H1 (cell line): ENCODE results near the gene FAM162B. TPM values are rescaled to one million over a fixed set of nuclear protein-coding genes. Genes with fewer than 3 reads are reported as not detected.

ENCODE experiments used
- CTCF ChIA-PET: fragments of 300-600 bp; sonication (Branson Sonifier 250); formaldehyde crosslinking; loops from one replicate; lab custom pipeline; 2021; ENCODE audit not compliant: partially characterized antibody; lab: Charles Lee
- POLR2A ChIA-PET: fragments of 300-600 bp; sonication (Branson Sonifier 250); formaldehyde crosslinking; loops from one replicate; lab custom pipeline; 2021; ENCODE audit warnings: inconsistent platforms; ENCODE audit not compliant: partially characterized antibody; lab: Charles Lee
- DNase-seq, 2 experiments: peaks; one replicate each; pipeline versions ENCODE4 v3.0.0 to v3.0.0-alpha.2; 2010 to 2022; ENCODE audit warnings: low spot score in 2 of 2, low read depth in 1 of 2, mixed read lengths in 1 of 2
- FAIRE-seq: peaks from 2 replicates; lab custom pipeline; 2011; peaks lifted over from hg19 to GRCh38; lab: Jason Lieb, UNC
- H2AFZ ChIP-seq: 2 replicates; pipeline ENCODE4 v1.8.1; 2012; ENCODE audit warnings: low read length, inconsistent platforms
- H2AK5ac ChIP-seq: 2 replicates; pipeline ENCODE4 v1.6.1; 2013; ENCODE audit warnings: low read depth, low read length
- H2BK120ac ChIP-seq: replicated peaks from 2 replicates; pipeline ENCODE3; 2013; ENCODE audit warnings: low read depth, low read length, inconsistent platforms
- H2BK12ac ChIP-seq: 2 replicates; pipeline ENCODE4 v1.6.1; 2013; ENCODE audit warnings: low read depth, low read length
- H2BK15ac ChIP-seq: 2 replicates; pipeline ENCODE4 v1.6.1; 2013; ENCODE audit warnings: low read length
- H2BK20ac ChIP-seq: 2 replicates; pipeline ENCODE4 v1.6.1; 2013; ENCODE audit warnings: low read length
- H2BK5ac ChIP-seq: 2 replicates; pipeline ENCODE4 v1.6.1; 2013; ENCODE audit warnings: low read depth, low read length
- H3K14ac ChIP-seq: 2 replicates; pipeline ENCODE4 v1.6.1; 2013; ENCODE audit warnings: inconsistent platforms; ENCODE audit not compliant: insufficient read length
- H3K18ac ChIP-seq: 2 replicates; pipeline ENCODE4 v1.6.1; 2013; ENCODE audit warnings: low read length; ENCODE audit errors: extremely low read depth
- H3K23ac ChIP-seq: 2 replicates; pipeline ENCODE4 v1.6.1; 2013; ENCODE audit warnings: inconsistent platforms; ENCODE audit not compliant: insufficient read length
- H3K23me2 ChIP-seq: 2 replicates; pipeline ENCODE4 v1.6.1; 2013; ENCODE audit warnings: low read depth, low read length
- H3K27ac ChIP-seq: 2 replicates; pipeline ENCODE4 v1.6.1; 2011; ENCODE audit warnings: low read depth, low read length, inconsistent platforms
- H3K27me3 ChIP-seq, 4 experiments: replicated peaks in 1 of 4; 1 replicate in 1 of 4; 2 replicates in 3 of 4; pipeline versions ENCODE4 v1.6.1 to v1.8.1; 2011 to 2013; ENCODE audit warnings: low read length in 3 of 4, mild to moderate bottlenecking in 3 of 4, inconsistent platforms in 2 of 4, mixed read lengths in 2 of 4, moderate library complexity in 1 of 4; ENCODE audit not compliant: control insufficient read depth in 3 of 4, insufficient read depth in 3 of 4; ENCODE audit errors: extremely low read depth in 1 of 4
- H3K36me3 ChIP-seq, 4 experiments: 2 replicates each; pipeline versions ENCODE4 v1.6.1 to v1.8.1; 2011 to 2013; ENCODE audit warnings: mild to moderate bottlenecking in 4 of 4, low read length in 3 of 4, moderate library complexity in 2 of 4, control low read depth in 1 of 4, inconsistent platforms in 1 of 4; ENCODE audit not compliant: insufficient read depth in 4 of 4, control insufficient read depth in 2 of 4
- H3K4ac ChIP-seq: replicated peaks from 2 replicates; pipeline ENCODE3; 2013; ENCODE audit warnings: low read length, low read depth, mixed read lengths, inconsistent platforms; ENCODE audit not compliant: insufficient read length
- H3K4me1 ChIP-seq, 4 experiments: replicated peaks in 1 of 4; 1 replicate in 1 of 4; 2 replicates in 3 of 4; pipeline versions ENCODE4 v1.6.1 to v1.8.1; 2011 to 2013; ENCODE audit warnings: low read length in 3 of 4, inconsistent platforms in 2 of 4, mixed read lengths in 1 of 4; ENCODE audit not compliant: insufficient read depth in 4 of 4, control insufficient read depth in 3 of 4
- H3K4me2 ChIP-seq, 2 experiments: 2 replicates each; pipeline versions ENCODE4 v1.6.1 to v1.8.1; 2011 to 2013; ENCODE audit warnings: low read depth in 2 of 2, low read length in 2 of 2, control low read depth in 1 of 2, inconsistent platforms in 1 of 2, mild to moderate bottlenecking in 1 of 2; ENCODE audit not compliant: insufficient read depth in 1 of 2
- H3K4me3 ChIP-seq, 4 experiments: fragments of 200-600, 300-600 bp in 1 of 4; sonication (generic), shearing (Covaris generic), sonication (Bioruptor Twin) in 1 of 4; 2 replicates each; pipeline versions ENCODE4 v1.5.1 to v1.8.1; 2011 to 2016; ENCODE audit warnings: low read length in 4 of 4, low read depth in 3 of 4, control low read depth in 2 of 4, inconsistent platforms in 2 of 4, mild to moderate bottlenecking in 2 of 4, mixed read lengths in 1 of 4, moderate library complexity in 1 of 4; ENCODE audit not compliant: insufficient read depth in 2 of 4; ENCODE audit errors: extremely low read depth in 1 of 4
- H3K56ac ChIP-seq: replicated peaks from 2 replicates; pipeline ENCODE3; 2013; ENCODE audit warnings: low read depth, mild to moderate bottlenecking, mixed read lengths, low read length, inconsistent platforms; ENCODE audit not compliant: insufficient read length
- H3K79me1 ChIP-seq: 2 replicates; pipeline ENCODE4 v1.6.1; 2013; ENCODE audit warnings: low read depth, low read length, control low read depth
- H3K79me2 ChIP-seq, 2 experiments: 2 replicates each; pipeline versions ENCODE4 v1.6.1 to v1.8.1; 2012 to 2013; ENCODE audit warnings: low read length in 2 of 2, mild to moderate bottlenecking in 2 of 2, inconsistent platforms in 1 of 2; ENCODE audit not compliant: insufficient read depth in 2 of 2, control insufficient read depth in 1 of 2
- H3K9ac ChIP-seq, 4 experiments: replicated peaks in 1 of 4; 1 replicate in 1 of 4; 2 replicates in 3 of 4; pipeline versions ENCODE4 v1.6.1 to v1.8.1; 2011 to 2013; ENCODE audit warnings: low read depth in 3 of 4, low read length in 3 of 4, control low read depth in 2 of 4, mild to moderate bottlenecking in 2 of 4, moderate library complexity in 2 of 4, inconsistent platforms in 1 of 4; ENCODE audit errors: extremely low read depth in 1 of 4
- H3K9me3 ChIP-seq, 2 experiments: 2 replicates each; pipeline versions ENCODE4 v1.6.1 to v1.8.1; 2012 to 2013; ENCODE audit warnings: mild to moderate bottlenecking in 2 of 2, moderate library complexity in 2 of 2, control low read depth in 1 of 2, inconsistent platforms in 1 of 2, low read depth in 1 of 2, low read length in 1 of 2, mixed read lengths in 1 of 2; ENCODE audit not compliant: insufficient read depth in 2 of 2
- H4K20me1 ChIP-seq, 2 experiments: replicated peaks in 1 of 2; 2 replicates each; pipeline versions ENCODE3 to v1.8.1; 2011 to 2013; ENCODE audit warnings: inconsistent platforms in 2 of 2, low read length in 2 of 2, mild to moderate bottlenecking in 1 of 2; ENCODE audit not compliant: insufficient read depth in 2 of 2, control insufficient read depth in 1 of 2
- H4K5ac ChIP-seq: 2 replicates; pipeline ENCODE4 v1.6.1; 2013; ENCODE audit warnings: low read length, low read depth, mixed read lengths, inconsistent platforms; ENCODE audit not compliant: insufficient read length
- H4K8ac ChIP-seq: 2 replicates; pipeline ENCODE4 v1.8.0; 2013; ENCODE audit warnings: mild to moderate bottlenecking, moderate library complexity, low read length, inconsistent platforms; ENCODE audit not compliant: insufficient read depth; ENCODE audit errors: extremely low read depth
- H4K91ac ChIP-seq: replicated peaks from 2 replicates; pipeline ENCODE3; 2013; ENCODE audit warnings: low read length, mixed read lengths, inconsistent platforms; ENCODE audit not compliant: insufficient read length
- ATF2 ChIP-seq: IDR thresholded peaks from 2 replicates; pipeline ENCODE4 v1.6.1; 2012; ENCODE audit warnings: low read length, inconsistent platforms
- ATF3 ChIP-seq: IDR thresholded peaks from 2 replicates; pipeline ENCODE4 v1.6.1; 2011; ENCODE audit warnings: low read depth, mild to moderate bottlenecking, low read length; ENCODE audit not compliant: insufficient read depth
- CBX8 ChIP-seq: fragments of 300-800, 300-1000 bp; sonication (generic); IDR thresholded peaks from 2 replicates; pipeline ENCODE4 v1.7.1; 2016; ENCODE audit warnings: low read depth, low read length, borderline replicate concordance
- CEBPB ChIP-seq: IDR thresholded peaks from 2 replicates; pipeline ENCODE4 v1.6.1; 2012; ENCODE audit warnings: low read depth, low read length
- CHD1 ChIP-seq: IDR thresholded peaks from 2 replicates; pipeline ENCODE4 v1.6.1; 2012; ENCODE audit warnings: low read depth, low read length, improper control_type of control experiment
- EP300 ChIP-seq, 2 experiments: IDR thresholded peaks; 1 replicate in 1 of 2; 2 replicates in 1 of 2; pipeline ENCODE4 v1.6.1; 2011 to 2012; ENCODE audit warnings: low read depth in 2 of 2, low read length in 2 of 2, mild to moderate bottlenecking in 2 of 2, borderline replicate concordance in 1 of 2, inconsistent platforms in 1 of 2, moderate library complexity in 1 of 2
- HDAC6 ChIP-seq: IDR thresholded peaks from one replicate; pipeline ENCODE4 v1.7.1; 2012; ENCODE audit warnings: low read depth, mild to moderate bottlenecking, inconsistent platforms, low read length, moderate library complexity
- POLR2A ChIP-seq, 2 experiments: IDR thresholded peaks; 1 replicate in 1 of 2; 2 replicates in 1 of 2; pipeline ENCODE4 v1.6.1; 2011; ENCODE audit warnings: low read depth in 2 of 2, low read length in 2 of 2, mild to moderate bottlenecking in 2 of 2; ENCODE audit errors: control extremely low read depth in 1 of 2
- RAD21 ChIP-seq, 2 experiments: IDR thresholded peaks in 1 of 2; conservative IDR thresholded peaks in 1 of 2; 2 replicates each; pipeline ENCODE4 v1.6.1; 2011; ENCODE audit warnings: low read depth in 2 of 2, low read length in 2 of 2, improper control_type of control experiment in 1 of 2, inconsistent platforms in 1 of 2, mild to moderate bottlenecking in 1 of 2, moderate library complexity in 1 of 2
- RXRA ChIP-seq: IDR thresholded peaks from 2 replicates; pipeline ENCODE4 v1.6.1; 2011; ENCODE audit warnings: low read depth, mild to moderate bottlenecking, low read length, moderate library complexity; ENCODE audit not compliant: insufficient read depth
- SIX5 ChIP-seq: IDR thresholded peaks from 2 replicates; pipeline ENCODE4 v1.6.1; 2011; ENCODE audit warnings: mild to moderate bottlenecking, low read depth, low read length
- TEAD4 ChIP-seq: IDR thresholded peaks from 2 replicates; pipeline ENCODE4 v1.6.1; 2012; ENCODE audit warnings: low read depth, low read length, inconsistent platforms, mixed read lengths
- polyA plus RNA-seq, 7 experiments: library from polyadenylated mRNA; depleted of rRNA in 3 of 7; stranded (reverse) in 5 of 7; unstranded in 2 of 7; fragments of >200 nt in 5 of 7; fragments of 200-250 nt in 2 of 7; gene quantifications; 1 replicate in 5 of 7; 2 replicates in 1 of 7; 4 replicates in 1 of 7; pipeline versions ENCODE4 v1.2.1 to v1.2.3, GENCODE V29; 2011 to 2013; ENCODE audit warnings: missing spikeins in 2 of 7, mixed read lengths in 2 of 7
- total RNA-seq: library from RNA; stranded (reverse); fragmentation: NEBNext Ultra II Directional; extraction: Animal tissue kit (Norgen Biotek cat#: 25700); gene quantifications from 2 replicates; pipeline ENCODE4 v1.2.1, GENCODE V29; 2021

FAM162B gene
- total and polyA plus RNA-seq, 2 of the 8 experiments (the other 6 are each of a cell fraction or from before 2014, with no cell fraction given): 2.6 to 3.2 TPM

- Histone ChIP-seq H3K9ac (no peak overlapping the region), H3K4me2 (no peak overlapping the region), H3K36me3 (no peaks in the 10 kb centered on the region), H2BK5ac (no peak overlapping the region), H2BK15ac (no peak overlapping the region), H2AFZ (no peak overlapping the region), H3K27me3 (peaks cover 8 to 31% (median 24%) of the 10 kb centered on the region in 4 experiments)
- TF ChIP-seq HDAC6 (no peak), TEAD4 (no peak), ATF3 (no peak), RAD21 (IDR thresholded peaks at IDR 0.05 in 1 of 2, conservative IDR thresholded peaks at IDR 0.05 in 1 of 2; ENCODE audit: low read depth in 2 of 2, low read length in 2 of 2) (no peak), POLR2A (IDR thresholded peaks at IDR 0.05; ENCODE audit: control extremely low read depth in 1 of 2, low read depth in 2 of 2, low read length in 2 of 2) (no peak), CHD1 (no peak), RXRA (no peak), CBX8 (no peak), CEBPB (no peak), ATF2 (no peak), EP300 (IDR thresholded peaks at IDR 0.05; ENCODE audit: borderline replicate concordance in 1 of 2, low read depth in 2 of 2, low read length in 2 of 2) (no peak), SIX5 (no peak)
- TF ChIP-seq, all 59 proteins: peak for 0
- H3K14ac ChIP-seq: no peak overlapping the region
- no peak overlapping the region for H3K27ac ChIP-seq
- no peak overlapping the region for H3K18ac ChIP-seq
- no peak overlapping the region for H4K91ac ChIP-seq
- H3K4ac ChIP-seq: no peak overlapping the region
- ChIA-PET CTCF (no interaction called here), POLR2A (interaction anchor here (1.0 kb wide), 1 partner anchor 506 kb away, joined by 3 read pairs; no protein-coding TSS in a partner anchor)
- no peak overlapping the region for H4K8ac ChIP-seq
- H3K4me3 ChIP-seq: no peak overlapping the region
- peaks cover 0 to 2% (median 0%) of the 10 kb centered on the region in 4 experiments; a peak in 3 of 7 replicates for H3K4me1 ChIP-seq
- H3K79me2 ChIP-seq: no peaks in the 10 kb centered on the region
- H2AK5ac ChIP-seq: no peak overlapping the region
- H4K20me1 ChIP-seq: no peaks in the 10 kb centered on the region
- H3K9me3 ChIP-seq: no peaks in the 10 kb centered on the region
- FAIRE-seq (no peak), DNase-seq (no peak)
- no peak overlapping the region for H2BK120ac ChIP-seq
- H3K79me1 ChIP-seq: no peaks in the 10 kb centered on the region
- peaks cover 12% of the 10 kb centered on the region; the same call in 1 of the 2 replicates for H3K23me2 ChIP-seq
- no peak overlapping the region for H3K23ac ChIP-seq
- H3K56ac ChIP-seq: no peak overlapping the region
- H2BK12ac ChIP-seq: no peak overlapping the region
- H4K5ac ChIP-seq: no peak overlapping the region
- no peak overlapping the region for H2BK20ac ChIP-seq
Measured at GRCh38 chr6:116763048-116763447, 2.5 kb downstream of the FAM162B start.
